Peyer's patch (tissue), 4 donors: ENCODE results near the gene LMOD1. TPM values are rescaled to one million over a fixed set of nuclear protein-coding genes. Genes with fewer than 3 reads are reported as not detected.

Experiments
- DNase-seq, 3 donors: peaks; one replicate each; pipeline ENCODE4 v3.0.0-alpha.2; 2017 to 2019
- H3K27ac ChIP-seq, 4 donors: fragments of 200-600 bp; sonication (generic); one replicate each; pipeline ENCODE4 v1.5.1; 2016 to 2019
- H3K27me3 ChIP-seq, 2 donors: fragments of 200-600 bp; sonication (generic); one replicate each; pipeline ENCODE4 v1.5.1; 2019
- H3K36me3 ChIP-seq, 3 donors: fragments of 200-600 bp; sonication (generic); one replicate each; pipeline ENCODE4 v1.5.1; 2016 to 2019
- H3K4me1 ChIP-seq, 4 donors: fragments of 200-600 bp; sonication (generic); one replicate each; pipeline ENCODE4 v1.5.1; 2016 to 2019
- H3K4me3 ChIP-seq, 4 donors: fragments of 200-600 bp; sonication (generic); 1 replicate in 3 of 4; 2 replicates in 1 of 4; pipeline ENCODE4 v1.5.1; 2016 to 2019; ENCODE audit warnings: mild to moderate bottlenecking in 1 of 4
- H3K9me3 ChIP-seq, 4 donors: fragments of 200-600 bp; sonication (generic); one replicate each; pipeline ENCODE4 v1.5.1; 2016 to 2019; ENCODE audit warnings: mild to moderate bottlenecking in 1 of 4
- POLR2A ChIP-seq, 2 donors: fragments of 450-650 bp; IDR thresholded peaks; one replicate each; pipeline ENCODE4 v1.5.1; 2017; ENCODE audit warnings: antibody characterized with exemption in 2 of 2, mild to moderate bottlenecking in 2 of 2, moderate library complexity in 2 of 2
- total RNA-seq, 4 donors: library from RNA; depleted of rRNA; stranded (reverse); fragments of >200 nt; gene quantifications; one replicate each; pipeline ENCODE4 v1.1.0, GENCODE V29; 2016
- TF ChIP-seq, protein P1 (sequence below), 6 experiments: fragments of 450-650 bp in 4 of 6; fragments of 200-600 bp in 2 of 6; sonication (generic) in 1 of 6; IDR thresholded peaks; one replicate each; pipeline ENCODE4 v1.5.1; 2017 to 2019; ENCODE audit warnings: antibody characterized with exemption in 6 of 6, mild to moderate bottlenecking in 3 of 6, moderate library complexity in 1 of 6

Gene LMOD1
- total RNA-seq, 4 donors from 2014 or later = 10.0 to 70.1 (median 32.6) TPM

DNA sequence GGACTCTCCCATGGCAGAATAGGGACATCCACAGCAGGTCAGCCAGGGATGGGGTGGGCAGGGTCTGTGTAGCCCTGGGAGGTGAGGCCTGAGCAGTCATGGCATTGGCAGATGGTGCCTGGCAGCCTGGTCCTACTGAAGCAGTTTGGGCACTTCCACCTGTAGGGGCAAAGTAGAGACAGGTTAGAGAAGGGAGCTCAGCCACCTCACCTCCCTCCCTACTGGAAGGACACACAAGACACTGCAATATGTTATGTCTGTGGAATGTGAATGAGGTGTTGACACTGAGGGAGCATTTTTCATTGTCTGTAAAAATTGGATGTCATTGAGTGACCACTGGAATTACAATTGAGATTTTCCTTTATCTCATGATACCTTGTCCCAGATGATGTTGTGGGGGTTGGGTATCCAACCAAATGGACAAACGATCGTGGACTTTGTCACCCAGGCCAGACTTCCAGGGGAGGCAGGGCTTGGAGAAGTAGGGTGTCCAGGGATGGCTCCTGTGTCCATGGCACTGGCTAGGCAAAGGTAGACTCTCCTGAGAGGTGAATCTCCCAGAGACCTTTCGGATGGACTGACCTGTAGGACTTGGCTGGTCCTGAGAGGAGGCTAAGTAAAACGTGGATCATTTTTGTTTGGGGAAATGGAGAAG, 48.0 kb downstream of the LMOD1 start:
- Histone ChIP-seq H3K27me3 (no peaks in the 10 kb centered on the region), H3K4me3 (no peak overlapping the region), H3K27ac (peak overlapping the region in 1 of 4 donors; percentile 62), H3K9me3 (no peaks in the 10 kb centered on the region), H3K4me1 (peaks cover 0 to 12% (median 0%) of the 10 kb centered on the region in 4 donors), H3K36me3 (peaks cover 0 to 4% (median 0%) of the 10 kb centered on the region in 3 donors)
- no peak for DNase-seq
- no peak for TF ChIP-seq POLR2A (IDR thresholded peaks at IDR 0.05)
- TF ChIP-seq, protein P1, sequence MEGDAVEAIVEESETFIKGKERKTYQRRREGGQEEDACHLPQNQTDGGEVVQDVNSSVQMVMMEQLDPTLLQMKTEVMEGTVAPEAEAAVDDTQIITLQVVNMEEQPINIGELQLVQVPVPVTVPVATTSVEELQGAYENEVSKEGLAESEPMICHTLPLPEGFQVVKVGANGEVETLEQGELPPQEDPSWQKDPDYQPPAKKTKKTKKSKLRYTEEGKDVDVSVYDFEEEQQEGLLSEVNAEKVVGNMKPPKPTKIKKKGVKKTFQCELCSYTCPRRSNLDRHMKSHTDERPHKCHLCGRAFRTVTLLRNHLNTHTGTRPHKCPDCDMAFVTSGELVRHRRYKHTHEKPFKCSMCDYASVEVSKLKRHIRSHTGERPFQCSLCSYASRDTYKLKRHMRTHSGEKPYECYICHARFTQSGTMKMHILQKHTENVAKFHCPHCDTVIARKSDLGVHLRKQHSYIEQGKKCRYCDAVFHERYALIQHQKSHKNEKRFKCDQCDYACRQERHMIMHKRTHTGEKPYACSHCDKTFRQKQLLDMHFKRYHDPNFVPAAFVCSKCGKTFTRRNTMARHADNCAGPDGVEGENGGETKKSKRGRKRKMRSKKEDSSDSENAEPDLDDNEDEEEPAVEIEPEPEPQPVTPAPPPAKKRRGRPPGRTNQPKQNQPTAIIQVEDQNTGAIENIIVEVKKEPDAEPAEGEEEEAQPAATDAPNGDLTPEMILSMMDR (IDR thresholded peaks at IDR 0.05) = no peak

DNA sequence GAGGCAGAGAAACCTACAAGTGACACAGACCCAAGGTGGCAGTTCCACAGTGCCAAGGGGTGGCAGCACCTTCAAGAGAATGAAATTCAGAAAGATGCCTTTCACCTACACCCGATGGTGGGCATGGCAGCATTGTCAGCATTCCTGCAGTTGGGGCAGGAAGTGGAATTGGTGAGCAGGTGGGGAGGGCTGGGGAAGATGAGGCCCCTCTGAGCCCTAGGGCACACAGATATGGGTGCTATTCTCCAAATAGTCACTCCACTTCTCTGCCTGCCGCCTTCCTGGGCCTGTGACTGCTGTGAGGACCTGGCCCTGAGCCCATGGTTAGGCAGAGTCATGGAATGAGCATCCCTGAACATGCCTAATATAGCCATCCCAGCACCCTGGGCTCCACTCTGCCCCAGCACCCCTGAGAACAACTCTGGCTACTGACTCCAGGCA, 49.4 kb downstream of the LMOD1 start:
- TF ChIP-seq, protein P1 (IDR thresholded peaks at IDR 0.05) = no peak
- TF ChIP-seq POLR2A (IDR thresholded peaks at IDR 0.05) = no peak
- Histone ChIP-seq H3K4me1 (peaks cover 0 to 12% (median 0%) of the 10 kb centered on the region in 4 donors), H3K9me3 (no peaks in the 10 kb centered on the region), H3K27me3 (no peaks in the 10 kb centered on the region), H3K36me3 (peaks cover 0 to 4% (median 0%) of the 10 kb centered on the region in 3 donors), H3K4me3 (no peak overlapping the region), H3K27ac (peak overlapping the region in 2 of 4 donors; percentile 49 to 62)
- DNase-seq = no peak

DNA sequence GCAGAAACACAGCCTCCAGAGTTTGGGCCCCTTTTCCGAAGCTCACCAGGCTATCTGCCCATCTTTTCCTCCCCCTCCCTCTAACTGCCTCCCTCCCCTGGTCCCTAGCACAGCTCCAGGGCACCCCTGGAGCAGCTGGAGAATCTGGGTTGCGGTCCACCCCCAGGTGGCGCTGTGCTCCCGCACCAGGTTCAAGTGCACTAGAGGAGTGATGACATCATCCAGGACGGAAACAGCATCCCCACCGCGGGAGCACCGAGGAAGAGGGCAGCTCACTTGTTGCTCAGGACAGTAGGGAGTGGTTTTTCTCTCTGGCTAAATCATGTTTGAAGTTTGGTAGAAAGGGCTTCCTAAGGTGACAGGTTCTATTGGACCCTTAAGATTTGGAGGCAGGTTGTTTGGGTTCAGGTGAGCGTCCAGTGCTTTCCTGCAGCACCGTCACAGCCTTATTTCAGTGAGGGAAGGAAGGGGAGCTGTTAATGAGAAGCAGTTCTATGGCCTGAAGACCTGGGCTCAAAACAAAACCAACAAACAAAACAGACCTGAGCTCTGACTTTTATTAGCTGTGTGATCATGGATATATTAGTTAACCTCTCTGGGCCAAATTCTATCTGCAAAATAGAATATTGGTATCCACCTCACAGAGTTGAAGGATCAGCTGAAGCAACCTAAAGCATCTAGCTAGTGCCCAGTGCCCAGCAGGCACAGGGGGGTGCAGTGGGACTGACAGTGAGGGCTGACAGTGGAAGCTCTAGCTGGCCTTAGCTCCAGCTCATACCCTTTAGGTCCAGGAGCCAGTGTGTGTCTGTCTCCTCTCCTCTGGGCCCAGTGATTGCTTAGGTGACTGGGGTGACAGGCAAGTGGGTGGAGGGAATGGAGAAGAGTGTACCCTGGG, 50.2 kb downstream of the LMOD1 start:
- Histone ChIP-seq H3K27me3 (no peaks in the 10 kb centered on the region), H3K9me3 (no peaks in the 10 kb centered on the region), H3K27ac (peak overlapping the region in 3 of 4 donors; percentile 18 to 62 (median 49)), H3K4me1 (peaks cover 0 to 12% (median 0%) of the 10 kb centered on the region in 4 donors), H3K4me3 (no peak overlapping the region), H3K36me3 (peaks cover 0 to 4% (median 0%) of the 10 kb centered on the region in 3 donors)
- TF ChIP-seq, protein P1 (IDR thresholded peaks at IDR 0.05) = peak; percentile 79 to 94 (median 90)
- TF ChIP-seq POLR2A (IDR thresholded peaks at IDR 0.05) = peak in 1 of 2 donors; percentile 10
- peak; percentile 72 to 94 (median 91) for DNase-seq

DNA sequence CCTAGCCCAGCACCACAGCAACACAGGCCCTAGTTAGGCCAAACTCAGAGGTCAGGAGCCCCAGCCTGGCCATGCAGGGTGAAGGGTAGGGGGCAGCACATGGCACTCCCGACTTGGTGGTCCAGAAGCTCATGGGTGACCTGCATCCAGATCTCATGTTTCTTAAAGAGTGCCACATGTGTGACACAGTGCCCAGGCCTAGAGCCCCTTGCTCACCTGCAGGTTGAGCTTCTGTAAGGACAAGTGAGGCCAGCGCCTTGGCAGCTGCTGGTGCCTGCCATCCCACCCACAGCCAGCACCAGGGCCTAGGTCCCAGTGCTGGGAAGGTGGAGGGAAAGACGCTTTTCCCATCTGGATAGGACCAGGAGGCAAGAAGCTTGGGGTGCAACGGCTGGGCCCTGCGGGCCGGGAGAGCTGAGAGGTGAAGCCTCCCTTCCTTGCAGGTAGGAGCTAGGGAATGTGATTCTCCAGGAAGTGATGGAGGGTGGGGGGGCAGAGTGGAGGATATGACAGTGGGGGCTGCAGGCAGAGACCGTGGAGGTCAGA, 51.2 kb downstream of the LMOD1 start:
- peaks cover 0 to 4% (median 0%) of the 10 kb centered on the region in 3 donors for H3K36me3 ChIP-seq
- H3K4me1 ChIP-seq = peaks cover 0 to 12% (median 0%) of the 10 kb centered on the region in 4 donors
- no peaks in the 10 kb centered on the region for H3K9me3 ChIP-seq
- no peaks in the 10 kb centered on the region for H3K27me3 ChIP-seq
- H3K27ac ChIP-seq = peak overlapping the region in 1 of 4 donors; percentile 45
- TF ChIP-seq, protein P1 (IDR thresholded peaks at IDR 0.05) = no peak
- TF ChIP-seq POLR2A (IDR thresholded peaks at IDR 0.05) = no peak
- DNase-seq = no peak
- no peak overlapping the region for H3K4me3 ChIP-seq

DNA sequence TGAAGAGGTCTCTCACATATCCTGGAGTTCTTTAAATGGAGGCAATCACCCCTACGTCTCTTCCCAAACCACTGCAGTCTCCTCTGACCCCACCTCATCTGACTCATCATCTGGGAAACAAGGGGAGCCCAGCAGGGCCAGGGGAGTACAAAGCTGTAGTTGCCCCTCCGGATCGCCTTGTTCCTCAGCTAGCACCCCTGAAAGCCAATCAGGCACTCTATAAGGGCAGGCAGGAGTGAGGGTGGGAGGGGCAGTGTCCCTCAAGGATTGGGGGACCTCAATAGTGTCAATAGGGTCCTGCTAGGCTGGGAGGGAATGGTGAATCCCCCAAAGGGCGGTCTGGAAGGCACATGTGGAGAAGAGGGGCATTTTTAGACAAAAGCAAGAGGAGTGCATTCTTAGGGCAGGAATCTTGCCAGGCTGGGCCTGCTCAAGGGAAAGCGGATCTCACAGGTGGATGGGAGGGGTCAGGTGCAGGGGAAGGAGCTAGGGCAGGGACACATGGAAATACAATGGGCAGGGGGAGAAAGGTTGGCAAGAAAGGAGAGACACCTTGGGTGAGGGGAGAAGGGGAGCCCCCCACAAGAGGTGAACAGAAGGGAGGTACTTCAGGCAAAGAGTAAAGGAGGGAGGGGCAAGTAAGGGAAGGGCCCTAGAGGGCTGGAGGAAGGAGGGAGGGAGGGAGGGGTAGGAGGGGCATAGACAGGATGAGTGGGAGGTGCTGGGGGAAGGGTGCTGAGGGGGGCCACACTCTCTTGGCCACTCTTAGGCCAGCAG, 51.8 kb downstream of the LMOD1 start:
- H3K9me3 ChIP-seq = no peaks in the 10 kb centered on the region
- peaks cover 0 to 18% (median 0%) of the 10 kb centered on the region in 4 donors for H3K4me1 ChIP-seq
- peak overlapping the region in 1 of 4 donors; percentile 45 for H3K27ac ChIP-seq
- H3K36me3 ChIP-seq = peaks cover 0 to 4% (median 0%) of the 10 kb centered on the region in 3 donors
- H3K27me3 ChIP-seq = no peaks in the 10 kb centered on the region
- DNase-seq = no peak
- no peak overlapping the region for H3K4me3 ChIP-seq
- TF ChIP-seq, protein P1 (IDR thresholded peaks at IDR 0.05) = no peak
- TF ChIP-seq POLR2A (IDR thresholded peaks at IDR 0.05) = no peak
